H7 (cell line): Measurements from ENCODE around the gene CCRL2. TPM values are rescaled to one million over a fixed set of nuclear protein-coding genes. Genes with fewer than 3 reads are reported as not detected.

ENCODE experiments used
- DNase-seq: peaks from one replicate; pipeline ENCODE4 v3.0.0; 2012
- H3K27me3 ChIP-seq: 2 replicates; pipeline ENCODE4 v1.6.0; 2011; ENCODE audit warnings: mild to moderate bottlenecking, low read length; ENCODE audit not compliant: control insufficient read depth, insufficient read depth
- H3K36me3 ChIP-seq: replicated peaks from 2 replicates; pipeline ENCODE4 v1.5.1; 2011; ENCODE audit warnings: low read length; ENCODE audit not compliant: control insufficient read depth, insufficient read depth
- H3K4me3 ChIP-seq: 2 replicates; pipeline ENCODE4 v1.5.1; 2011; ENCODE audit warnings: low read depth, mild to moderate bottlenecking, control low read depth, low read length, moderate library complexity; ENCODE audit not compliant: insufficient read depth
- total RNA-seq: library from RNA; depleted of rRNA; stranded (reverse); fragments of >200 nt; shearing (Covaris generic); gene quantifications from 2 replicates; pipeline ENCODE4 v1.2.3, GENCODE V29; 2014; rRNA removed

CCRL2 gene
- total RNA-seq, 1 experiment from 2014 or later, result not detected

- DNase-seq, result peak; percentile 12
Measured at GRCh38 chr3:46447228-46447985, 40.3 kb downstream of the CCRL2 start.

GRCh38 chr3:46448721-46449120, 41.7 kb downstream of the CCRL2 start:
- Histone ChIP-seq H3K36me3 (no peaks in the 10 kb centered on the region), H3K27me3 (no peaks in the 10 kb centered on the region), H3K4me3 (no peak overlapping the region)
- DNase-seq, result no peak

More at GRCh38 chr3:46447228-46447985, 40.3 kb downstream of the CCRL2 start:
- no peaks in the 10 kb centered on the region for H3K27me3 ChIP-seq
- no peak overlapping the region for H3K4me3 ChIP-seq
- no peaks in the 10 kb centered on the region for H3K36me3 ChIP-seq

DNA sequence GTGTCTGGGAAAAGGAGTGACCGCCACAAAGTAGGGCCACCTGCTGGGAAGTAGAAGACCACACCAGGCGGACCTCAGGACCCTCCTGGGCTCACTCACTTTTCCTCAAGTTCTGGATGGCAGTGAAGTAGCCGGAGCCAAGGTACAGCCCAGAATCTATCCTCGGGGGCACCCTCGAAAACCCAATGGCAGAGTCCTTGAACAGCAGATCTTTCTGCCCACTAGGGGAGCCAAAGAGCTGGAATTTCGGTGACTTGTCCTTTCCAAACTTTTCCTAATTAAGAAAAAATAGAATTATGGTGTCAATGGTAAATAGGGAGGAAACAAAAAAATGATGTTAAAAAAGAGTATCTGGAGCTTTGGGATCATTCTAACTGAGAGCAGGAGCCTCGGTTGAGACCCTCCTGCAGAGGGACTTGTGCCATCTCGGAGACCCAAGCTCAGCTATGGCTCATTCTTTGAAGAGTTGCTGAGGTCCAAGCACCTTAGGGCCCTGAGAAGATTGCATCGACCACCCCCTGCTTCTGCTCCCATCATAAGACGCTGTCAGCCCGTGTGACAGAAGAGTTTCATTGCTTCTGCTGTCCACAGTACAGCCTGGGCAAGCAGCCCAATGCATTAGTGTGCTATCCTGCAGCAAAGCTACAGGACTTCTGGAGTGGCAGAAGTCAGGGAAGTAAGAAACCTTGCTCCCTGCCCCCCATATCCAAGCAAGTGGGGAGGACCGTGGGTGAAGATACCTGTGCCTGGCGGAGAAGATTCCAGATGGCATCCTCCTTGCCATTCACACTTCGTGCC, 42.9 kb downstream of the CCRL2 start:
- Histone ChIP-seq H3K27me3 (no peaks in the 10 kb centered on the region), H3K4me3 (no peak overlapping the region), H3K36me3 (no peaks in the 10 kb centered on the region)
- DNase-seq, result peak; percentile 84

- Histone ChIP-seq H3K36me3 (no peaks in the 10 kb centered on the region), H3K4me3 (no peak overlapping the region), H3K27me3 (no peaks in the 10 kb centered on the region)
- DNase-seq, result no peak
Measured at GRCh38 chr3:46453526-46454208, 46.6 kb downstream of the CCRL2 start.

GRCh38 chr3:46454209-46454595, 47.1 kb downstream of the CCRL2 start:
- DNase-seq, result no peak
- no peak overlapping the region for H3K4me3 ChIP-seq
- no peaks in the 10 kb centered on the region for H3K36me3 ChIP-seq
- H3K27me3 ChIP-seq, result no peaks in the 10 kb centered on the region

- DNase-seq, result no peak
- H3K4me3 ChIP-seq, result no peak overlapping the region
- no peaks in the 10 kb centered on the region for H3K36me3 ChIP-seq
- H3K27me3 ChIP-seq, result no peaks in the 10 kb centered on the region
Measured at GRCh38 chr3:46454606-46455005, 47.5 kb downstream of the CCRL2 start.

DNA sequence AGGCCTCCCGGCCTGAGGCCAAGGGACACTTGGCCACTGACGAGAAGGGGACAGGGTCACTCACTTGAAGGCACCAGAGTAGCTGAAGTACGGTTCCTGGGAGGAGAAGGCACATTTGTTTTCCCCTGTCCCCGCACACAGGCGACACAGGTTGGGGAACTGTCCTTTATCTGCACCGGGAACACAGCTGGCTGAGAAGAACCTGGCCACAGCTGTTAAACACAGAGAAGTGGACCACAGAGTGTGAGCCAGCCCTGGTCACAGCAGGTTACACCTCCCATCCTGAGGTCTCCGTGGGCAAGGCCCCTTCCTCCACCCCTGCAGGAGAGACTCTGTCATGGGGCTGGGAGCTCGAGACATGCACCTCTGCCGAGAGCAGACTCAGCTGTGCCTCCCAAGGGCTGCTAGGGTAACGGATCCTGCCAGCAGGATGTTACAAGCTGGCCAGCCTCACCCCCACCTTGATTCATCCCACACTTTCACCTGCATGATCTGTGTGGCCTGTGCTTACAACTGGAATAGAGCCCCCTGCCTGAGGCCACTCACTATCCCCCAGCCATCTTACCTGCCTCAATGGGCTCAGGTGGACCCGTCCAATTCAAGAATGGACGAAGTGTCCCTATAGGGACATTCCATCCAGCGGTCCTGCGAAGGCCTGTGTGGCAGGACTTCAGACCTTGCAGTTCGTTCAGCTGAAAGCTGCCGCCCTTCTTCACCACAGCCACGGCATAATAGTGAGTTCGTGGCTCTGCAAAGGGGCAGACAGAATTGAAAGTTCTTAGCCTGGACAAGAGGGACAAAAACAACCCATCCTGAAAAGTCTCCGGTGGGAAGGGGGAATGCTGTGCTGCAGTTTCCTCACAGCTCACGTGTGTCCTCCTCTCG, 48.4 kb downstream of the CCRL2 start:
- H3K36me3 ChIP-seq, result no peaks in the 10 kb centered on the region
- no peaks in the 10 kb centered on the region for H3K27me3 ChIP-seq
- no peak overlapping the region for H3K4me3 ChIP-seq
- DNase-seq, result no peak

DNA sequence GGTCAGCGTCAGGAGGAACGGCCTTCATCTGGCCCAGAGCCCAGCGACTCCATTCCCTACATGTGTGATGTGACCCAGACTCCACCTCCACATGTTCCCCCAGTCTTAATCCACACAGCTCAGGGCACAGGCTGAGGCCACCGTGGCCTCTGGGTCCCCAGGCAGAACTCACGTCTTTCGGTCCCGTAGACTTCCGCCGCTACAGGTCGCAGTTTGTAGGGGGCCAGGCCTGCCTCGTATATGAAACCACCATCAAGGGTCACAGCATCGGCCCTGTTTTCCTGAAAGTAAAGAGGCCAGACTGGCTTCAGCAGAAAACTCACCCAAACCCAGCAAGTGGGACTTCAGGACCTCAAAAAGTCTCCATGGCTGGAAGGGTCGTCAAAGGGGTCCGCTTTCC, 49.1 kb downstream of the CCRL2 start:
- no peak overlapping the region for H3K4me3 ChIP-seq
- DNase-seq, result no peak

More for the DNA sequence above, 49.1 kb downstream of the CCRL2 start:
- Histone ChIP-seq H3K36me3 (no peaks in the 10 kb centered on the region), H3K27me3 (no peaks in the 10 kb centered on the region)

Other genes starting within 250 kb of the CCRL2 start
- not detected in 2 replicates for gene CCR1, start 198.9 kb upstream of the CCRL2 start, total RNA-seq
- gene CCR3, start 164.8 kb upstream of the CCRL2 start, total RNA-seq, result not detected in 2 replicates
- not detected in 2 replicates for gene CCR2, start 53.1 kb upstream of the CCRL2 start, total RNA-seq
- not detected in 2 replicates for gene CCR5, start 36.3 kb upstream of the CCRL2 start, total RNA-seq
- gene LTF, start 57.6 kb downstream of the CCRL2 start, total RNA-seq, result not detected in 2 replicates
- gene RTP3, start 90.7 kb downstream of the CCRL2 start, total RNA-seq, result 0.07 TPM in 1 of 2 replicates, not detected in the other
- 3.3 and 3.9 TPM in 2 replicates for gene LRRC2, start 159.0 kb downstream of the CCRL2 start, total RNA-seq
- gene FAM240A, start 205.3 kb downstream of the CCRL2 start, total RNA-seq, result not detected in 2 replicates